HepG2 (cell line): ENCODE results near the gene FAH.

ENCODE experiments used
- EP300 ChIP-seq, 3 experiments: sonication (generic) in 1 of 3; formaldehyde crosslinking in 1 of 3; IDR thresholded peaks; 2 replicates each; pipeline versions ENCODE4 v1.5.1 to v1.6.1; 2011 to 2020; ENCODE audit warnings: low read depth in 2 of 3, low read length in 2 of 3, borderline replicate concordance in 1 of 3, improper control_type of control experiment in 1 of 3, mild to moderate bottlenecking in 1 of 3, missing genetic modification reagents in 1 of 3, moderate library complexity in 1 of 3
- MIER3 ChIP-seq: IDR thresholded peaks from 2 replicates; pipeline ENCODE4 v1.6.1; 2016; ENCODE audit warnings: missing compliant biosample characterization, borderline replicate concordance
- POLR2AphosphoS5 ChIP-seq: IDR thresholded peaks from 2 replicates; pipeline ENCODE4 v1.6.1; 2012; ENCODE audit warnings: low read depth, low read length
- RAD21 ChIP-seq: fragments of 450-650 bp; formaldehyde crosslinking; IDR thresholded peaks from 2 replicates; pipeline ENCODE4 v1.5.0; 2020; ENCODE audit warnings: mild to moderate bottlenecking
- THAP11 ChIP-seq: IDR thresholded peaks from 2 replicates; pipeline ENCODE4 v1.6.1; 2016; ENCODE audit warnings: missing biosample characterization, missing genetic modification reagents
- ZNF3 ChIP-seq: IDR thresholded peaks from 2 replicates; pipeline ENCODE4 v1.7.0; 2017; ENCODE audit warnings: inconsistent platforms
- ZNF460 ChIP-seq: sonication (generic); formaldehyde crosslinking; IDR thresholded peaks from 2 replicates; pipeline ENCODE4 v1.5.1; 2020; ENCODE audit warnings: missing genetic modification reagents, mild to moderate bottlenecking, borderline replicate concordance
- TF ChIP-seq, protein P1 (sequence below): sonication (generic); IDR thresholded peaks from 2 replicates; pipeline ENCODE4 v1.6.1; 2016; ENCODE audit warnings: low read depth, borderline replicate concordance
- TF ChIP-seq, protein P2 (sequence below), 2 experiments: IDR thresholded peaks; 2 replicates each; pipeline ENCODE4 v1.6.1; 2011 to 2012; ENCODE audit warnings: low read length in 2 of 2, borderline replicate concordance in 1 of 2, low read depth in 1 of 2, mild to moderate bottlenecking in 1 of 2, moderate library complexity in 1 of 2
- TF ChIP-seq, protein P3 (sequence below), 2 experiments: sonication (generic) in 1 of 2; formaldehyde crosslinking in 1 of 2; IDR thresholded peaks; 2 replicates each; pipeline versions ENCODE4 v1.4.0 to v1.6.1; 2018 to 2020; ENCODE audit warnings: missing genetic modification reagents in 2 of 2, borderline replicate concordance in 1 of 2, low read depth in 1 of 2, mild to moderate bottlenecking in 1 of 2, missing biosample characterization in 1 of 2
- TF ChIP-seq, protein P4 (sequence below): sonication (generic); formaldehyde crosslinking; IDR thresholded peaks from 2 replicates; pipeline ENCODE4 v1.4.0; 2020; ENCODE audit warnings: missing genetic modification reagents, borderline replicate concordance

DNA sequence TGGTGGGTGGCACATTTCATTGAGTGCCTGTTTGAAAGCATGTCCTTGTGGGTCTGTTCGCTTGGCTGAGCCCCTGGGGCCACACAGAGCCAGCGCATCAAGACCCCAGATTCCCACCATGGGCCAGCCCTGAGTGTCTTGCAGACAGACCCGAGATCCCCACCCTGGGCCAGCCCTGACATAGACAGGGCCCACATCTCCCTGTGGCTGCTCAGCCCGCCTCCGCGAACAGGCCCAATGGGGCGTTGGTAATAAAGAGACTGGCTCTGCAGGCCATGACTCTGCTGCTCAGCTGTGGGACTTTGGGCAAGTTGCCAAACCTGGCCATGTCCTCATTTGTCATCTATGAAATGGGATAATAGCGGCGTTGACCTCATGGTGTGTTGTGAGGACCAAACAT, 22.6 kb downstream of the FAH start:
- TF ChIP-seq POLR2AphosphoS5 = no peak
- TF ChIP-seq EP300 (IDR thresholded peaks at IDR 0.05; ENCODE audit: low read depth in 2 of 2, low read length in 2 of 2) = no peak
- TF ChIP-seq EP300 (CRISPR knock-in tag; IDR thresholded peaks at IDR 0.05; ENCODE audit: borderline replicate concordance) = no peak
- TF ChIP-seq, protein P1, sequence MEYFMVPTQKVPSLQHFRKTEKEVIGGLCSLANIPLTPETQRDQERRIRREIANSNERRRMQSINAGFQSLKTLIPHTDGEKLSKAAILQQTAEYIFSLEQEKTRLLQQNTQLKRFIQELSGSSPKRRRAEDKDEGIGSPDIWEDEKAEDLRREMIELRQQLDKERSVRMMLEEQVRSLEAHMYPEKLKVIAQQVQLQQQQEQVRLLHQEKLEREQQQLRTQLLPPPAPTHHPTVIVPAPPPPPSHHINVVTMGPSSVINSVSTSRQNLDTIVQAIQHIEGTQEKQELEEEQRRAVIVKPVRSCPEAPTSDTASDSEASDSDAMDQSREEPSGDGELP = no peak
- TF ChIP-seq, protein P2, sequence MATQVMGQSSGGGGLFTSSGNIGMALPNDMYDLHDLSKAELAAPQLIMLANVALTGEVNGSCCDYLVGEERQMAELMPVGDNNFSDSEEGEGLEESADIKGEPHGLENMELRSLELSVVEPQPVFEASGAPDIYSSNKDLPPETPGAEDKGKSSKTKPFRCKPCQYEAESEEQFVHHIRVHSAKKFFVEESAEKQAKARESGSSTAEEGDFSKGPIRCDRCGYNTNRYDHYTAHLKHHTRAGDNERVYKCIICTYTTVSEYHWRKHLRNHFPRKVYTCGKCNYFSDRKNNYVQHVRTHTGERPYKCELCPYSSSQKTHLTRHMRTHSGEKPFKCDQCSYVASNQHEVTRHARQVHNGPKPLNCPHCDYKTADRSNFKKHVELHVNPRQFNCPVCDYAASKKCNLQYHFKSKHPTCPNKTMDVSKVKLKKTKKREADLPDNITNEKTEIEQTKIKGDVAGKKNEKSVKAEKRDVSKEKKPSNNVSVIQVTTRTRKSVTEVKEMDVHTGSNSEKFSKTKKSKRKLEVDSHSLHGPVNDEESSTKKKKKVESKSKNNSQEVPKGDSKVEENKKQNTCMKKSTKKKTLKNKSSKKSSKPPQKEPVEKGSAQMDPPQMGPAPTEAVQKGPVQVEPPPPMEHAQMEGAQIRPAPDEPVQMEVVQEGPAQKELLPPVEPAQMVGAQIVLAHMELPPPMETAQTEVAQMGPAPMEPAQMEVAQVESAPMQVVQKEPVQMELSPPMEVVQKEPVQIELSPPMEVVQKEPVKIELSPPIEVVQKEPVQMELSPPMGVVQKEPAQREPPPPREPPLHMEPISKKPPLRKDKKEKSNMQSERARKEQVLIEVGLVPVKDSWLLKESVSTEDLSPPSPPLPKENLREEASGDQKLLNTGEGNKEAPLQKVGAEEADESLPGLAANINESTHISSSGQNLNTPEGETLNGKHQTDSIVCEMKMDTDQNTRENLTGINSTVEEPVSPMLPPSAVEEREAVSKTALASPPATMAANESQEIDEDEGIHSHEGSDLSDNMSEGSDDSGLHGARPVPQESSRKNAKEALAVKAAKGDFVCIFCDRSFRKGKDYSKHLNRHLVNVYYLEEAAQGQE (IDR thresholded peaks at IDR 0.05; ENCODE audit: borderline replicate concordance in 1 of 2, low read depth in 1 of 2, low read length in 2 of 2) = no peak
- no peak for TF ChIP-seq RAD21 (CRISPR knock-in tag)
- TF ChIP-seq, protein P3, sequence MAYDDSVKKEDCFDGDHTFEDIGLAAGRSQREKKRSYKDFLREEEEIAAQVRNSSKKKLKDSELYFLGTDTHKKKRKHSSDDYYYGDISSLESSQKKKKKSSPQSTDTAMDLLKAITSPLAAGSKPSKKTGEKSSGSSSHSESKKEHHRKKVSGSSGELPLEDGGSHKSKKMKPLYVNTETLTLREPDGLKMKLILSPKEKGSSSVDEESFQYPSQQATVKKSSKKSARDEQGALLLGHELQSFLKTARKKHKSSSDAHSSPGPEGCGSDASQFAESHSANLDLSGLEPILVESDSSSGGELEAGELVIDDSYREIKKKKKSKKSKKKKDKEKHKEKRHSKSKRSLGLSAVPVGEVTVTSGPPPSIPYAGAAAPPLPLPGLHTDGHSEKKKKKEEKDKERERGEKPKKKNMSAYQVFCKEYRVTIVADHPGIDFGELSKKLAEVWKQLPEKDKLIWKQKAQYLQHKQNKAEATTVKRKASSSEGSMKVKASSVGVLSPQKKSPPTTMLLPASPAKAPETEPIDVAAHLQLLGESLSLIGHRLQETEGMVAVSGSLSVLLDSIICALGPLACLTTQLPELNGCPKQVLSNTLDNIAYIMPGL (CRISPR knock-in tag; IDR thresholded peaks at IDR 0.05; ENCODE audit: borderline replicate concordance in 1 of 2, low read depth in 1 of 2) = no peak
- TF ChIP-seq MIER3 (CRISPR knock-in tag) = no peak
- no peak for TF ChIP-seq THAP11 (CRISPR knock-in tag)
- TF ChIP-seq, protein P4, sequence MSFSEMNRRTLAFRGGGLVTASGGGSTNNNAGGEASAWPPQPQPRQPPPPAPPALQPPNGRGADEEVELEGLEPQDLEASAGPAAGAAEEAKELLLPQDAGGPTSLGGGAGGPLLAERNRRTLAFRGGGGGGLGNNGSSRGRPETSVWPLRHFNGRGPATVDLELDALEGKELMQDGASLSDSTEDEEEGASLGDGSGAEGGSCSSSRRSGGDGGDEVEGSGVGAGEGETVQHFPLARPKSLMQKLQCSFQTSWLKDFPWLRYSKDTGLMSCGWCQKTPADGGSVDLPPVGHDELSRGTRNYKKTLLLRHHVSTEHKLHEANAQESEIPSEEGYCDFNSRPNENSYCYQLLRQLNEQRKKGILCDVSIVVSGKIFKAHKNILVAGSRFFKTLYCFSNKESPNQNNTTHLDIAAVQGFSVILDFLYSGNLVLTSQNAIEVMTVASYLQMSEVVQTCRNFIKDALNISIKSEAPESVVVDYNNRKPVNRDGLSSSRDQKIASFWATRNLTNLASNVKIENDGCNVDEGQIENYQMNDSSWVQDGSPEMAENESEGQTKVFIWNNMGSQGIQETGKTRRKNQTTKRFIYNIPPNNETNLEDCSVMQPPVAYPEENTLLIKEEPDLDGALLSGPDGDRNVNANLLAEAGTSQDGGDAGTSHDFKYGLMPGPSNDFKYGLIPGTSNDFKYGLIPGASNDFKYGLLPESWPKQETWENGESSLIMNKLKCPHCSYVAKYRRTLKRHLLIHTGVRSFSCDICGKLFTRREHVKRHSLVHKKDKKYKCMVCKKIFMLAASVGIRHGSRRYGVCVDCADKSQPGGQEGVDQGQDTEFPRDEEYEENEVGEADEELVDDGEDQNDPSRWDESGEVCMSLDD (CRISPR knock-in tag) = no peak
- TF ChIP-seq ZNF3 (CRISPR knock-in tag) = no peak
- TF ChIP-seq ZNF460 (CRISPR knock-in tag) = no peak
